SJCRH30 (cell line): ENCODE measurements around the gene ARHGAP8. TPM values are rescaled to one million over a fixed set of nuclear protein-coding genes. Genes with fewer than 3 reads are reported as not detected.

Experiments
- DNase-seq, 2 experiments: peaks; one replicate each; pipeline ENCODE4 v3.0.0-alpha.2; 2015 to 2020
- H3K27ac ChIP-seq: fragments of 250-450 bp; sonication (Bioruptor Pico); 2 replicates; pipeline ENCODE4 v1.5.1; 2020; ENCODE audit warnings: mild to moderate bottlenecking, moderate library complexity
- H3K27me3 ChIP-seq: fragments of 250-450 bp; sonication (Bioruptor Pico); 2 replicates; pipeline ENCODE4 v1.5.1; 2020; ENCODE audit warnings: mild to moderate bottlenecking, moderate library complexity
- H3K36me3 ChIP-seq: fragments of 250-450 bp; sonication (Bioruptor Pico); 2 replicates; pipeline ENCODE4 v1.5.1; 2020; ENCODE audit warnings: mild to moderate bottlenecking, moderate library complexity
- H3K4me1 ChIP-seq: fragments of 250-450 bp; sonication (Bioruptor Pico); 2 replicates; pipeline ENCODE4 v1.5.1; 2020; ENCODE audit warnings: mild to moderate bottlenecking, moderate library complexity
- H3K4me3 ChIP-seq: fragments of 250-450 bp; sonication (Bioruptor Pico); 2 replicates; pipeline ENCODE4 v1.5.1; 2020; ENCODE audit warnings: mild to moderate bottlenecking, moderate library complexity
- H3K9me3 ChIP-seq: fragments of 250-450 bp; sonication (Bioruptor Pico); replicated peaks from 2 replicates; pipeline ENCODE4 v1.5.1; 2020; ENCODE audit warnings: mild to moderate bottlenecking, moderate library complexity
- total RNA-seq: library from RNA; depleted of rRNA; stranded (reverse); fragments of >200 nt; shearing (Covaris generic); gene quantifications from 2 replicates; pipeline ENCODE4 v1.2.3, GENCODE V29; 2014

ARHGAP8 gene
- total RNA-seq, 1 experiment from 2014 or later: 32.4 TPM

- Histone ChIP-seq H3K4me3 (no peak overlapping the region), H3K36me3 (peaks cover 21% of the 10 kb centered on the region), H3K9me3 (no peaks in the 10 kb centered on the region), H3K4me1 (no peaks in the 10 kb centered on the region), H3K27me3 (no peaks in the 10 kb centered on the region), H3K27ac (no peak overlapping the region)
- no peak for DNase-seq
These were observed 34.0 kb upstream of the ARHGAP8 start for GRCh38 chr22:44718418-44718817.

GRCh38 chr22:44719586-44720368 is 32.6 kb upstream of the ARHGAP8 start:
- no peaks in the 10 kb centered on the region for H3K27me3 ChIP-seq
- no peaks in the 10 kb centered on the region for H3K4me1 ChIP-seq
- H3K36me3 ChIP-seq: peaks cover 23% of the 10 kb centered on the region
- H3K4me3 ChIP-seq: no peak overlapping the region
- DNase-seq: no peak
- H3K9me3 ChIP-seq: no peaks in the 10 kb centered on the region
- no peak overlapping the region for H3K27ac ChIP-seq

GRCh38 chr22:44721213-44721612 is 31.2 kb upstream of the ARHGAP8 start:
- Histone ChIP-seq H3K4me1 (no peaks in the 10 kb centered on the region), H3K27ac (no peak overlapping the region), H3K4me3 (no peak overlapping the region), H3K36me3 (peaks cover 23% of the 10 kb centered on the region), H3K9me3 (no peaks in the 10 kb centered on the region), H3K27me3 (no peaks in the 10 kb centered on the region)
- peak in 1 of 2 experiments; percentile 67 for DNase-seq

GRCh38 chr22:44722611-44723010 is 29.8 kb upstream of the ARHGAP8 start:
- no peaks in the 10 kb centered on the region for H3K27me3 ChIP-seq
- H3K4me1 ChIP-seq: no peaks in the 10 kb centered on the region
- no peak for DNase-seq
- H3K9me3 ChIP-seq: no peaks in the 10 kb centered on the region
- H3K4me3 ChIP-seq: no peak overlapping the region
- no peak overlapping the region for H3K27ac ChIP-seq
- peaks cover 19% of the 10 kb centered on the region for H3K36me3 ChIP-seq

GRCh38 chr22:44723801-44724200 is 28.6 kb upstream of the ARHGAP8 start:
- H3K4me1 ChIP-seq: no peaks in the 10 kb centered on the region
- peaks cover 19% of the 10 kb centered on the region for H3K36me3 ChIP-seq
- peak in 1 of 2 experiments; percentile 42 for DNase-seq
- no peaks in the 10 kb centered on the region for H3K27me3 ChIP-seq
- no peaks in the 10 kb centered on the region for H3K9me3 ChIP-seq
- H3K4me3 ChIP-seq: no peak overlapping the region
- H3K27ac ChIP-seq: no peak overlapping the region

GRCh38 chr22:44724416-44724815 is 28.0 kb upstream of the ARHGAP8 start:
- H3K4me1 ChIP-seq: no peaks in the 10 kb centered on the region
- H3K9me3 ChIP-seq: no peaks in the 10 kb centered on the region
- DNase-seq: no peak
- no peak overlapping the region for H3K4me3 ChIP-seq
- H3K27me3 ChIP-seq: no peaks in the 10 kb centered on the region
- no peak overlapping the region for H3K27ac ChIP-seq
- H3K36me3 ChIP-seq: peaks cover 19% of the 10 kb centered on the region

GRCh38 chr22:44724859-44725258 is 27.5 kb upstream of the ARHGAP8 start:
- DNase-seq: no peak
- Histone ChIP-seq H3K27ac (no peak overlapping the region), H3K36me3 (peaks cover 15% of the 10 kb centered on the region), H3K9me3 (no peaks in the 10 kb centered on the region), H3K27me3 (no peaks in the 10 kb centered on the region), H3K4me1 (no peaks in the 10 kb centered on the region), H3K4me3 (no peak overlapping the region)

GRCh38 chr22:44726439-44726838 is 25.9 kb upstream of the ARHGAP8 start:
- no peak for DNase-seq
- Histone ChIP-seq H3K27me3 (no peaks in the 10 kb centered on the region), H3K36me3 (peaks cover 17% of the 10 kb centered on the region), H3K27ac (no peak overlapping the region), H3K4me3 (no peak overlapping the region), H3K4me1 (no peaks in the 10 kb centered on the region), H3K9me3 (no peaks in the 10 kb centered on the region)

- Histone ChIP-seq H3K27ac (no peak overlapping the region), H3K4me3 (no peak overlapping the region), H3K36me3 (peaks cover 18% of the 10 kb centered on the region), H3K4me1 (no peaks in the 10 kb centered on the region), H3K9me3 (no peaks in the 10 kb centered on the region), H3K27me3 (no peaks in the 10 kb centered on the region)
- no peak for DNase-seq
These were observed 25.2 kb upstream of the ARHGAP8 start for GRCh38 chr22:44727148-44727547.

- DNase-seq: no peak
- no peak overlapping the region for H3K27ac ChIP-seq
- H3K4me3 ChIP-seq: no peak overlapping the region
- H3K9me3 ChIP-seq: no peaks in the 10 kb centered on the region
- H3K36me3 ChIP-seq: peaks cover 19% of the 10 kb centered on the region
- H3K4me1 ChIP-seq: no peaks in the 10 kb centered on the region
- no peaks in the 10 kb centered on the region for H3K27me3 ChIP-seq
These were observed 24.7 kb upstream of the ARHGAP8 start for GRCh38 chr22:44727709-44728108.

GRCh38 chr22:44728761-44729324 is 23.5 kb upstream of the ARHGAP8 start:
- Histone ChIP-seq H3K4me3 (no peak overlapping the region), H3K27ac (no peak overlapping the region), H3K4me1 (no peaks in the 10 kb centered on the region), H3K9me3 (no peaks in the 10 kb centered on the region), H3K27me3 (no peaks in the 10 kb centered on the region), H3K36me3 (peaks cover 19% of the 10 kb centered on the region)
- no peak for DNase-seq

GRCh38 chr22:44729391-44730021 is 22.9 kb upstream of the ARHGAP8 start:
- no peaks in the 10 kb centered on the region for H3K27me3 ChIP-seq
- no peak for DNase-seq
- H3K9me3 ChIP-seq: no peaks in the 10 kb centered on the region
- H3K4me3 ChIP-seq: no peak overlapping the region
- H3K4me1 ChIP-seq: no peaks in the 10 kb centered on the region
- no peak overlapping the region for H3K27ac ChIP-seq
- H3K36me3 ChIP-seq: peaks cover 18% of the 10 kb centered on the region

- no peaks in the 10 kb centered on the region for H3K4me1 ChIP-seq
- H3K36me3 ChIP-seq: peaks cover 16% of the 10 kb centered on the region
- no peak overlapping the region for H3K27ac ChIP-seq
- no peaks in the 10 kb centered on the region for H3K27me3 ChIP-seq
- no peak overlapping the region for H3K4me3 ChIP-seq
- H3K9me3 ChIP-seq: no peaks in the 10 kb centered on the region
- no peak for DNase-seq
These were observed 22.4 kb upstream of the ARHGAP8 start for GRCh38 chr22:44730022-44730393.

GRCh38 chr22:44730490-44731356 is 21.7 kb upstream of the ARHGAP8 start:
- Histone ChIP-seq H3K9me3 (no peaks in the 10 kb centered on the region), H3K4me3 (no peak overlapping the region), H3K27ac (no peak overlapping the region), H3K27me3 (no peaks in the 10 kb centered on the region), H3K4me1 (no peaks in the 10 kb centered on the region), H3K36me3 (peaks cover 16% of the 10 kb centered on the region)
- no peak for DNase-seq
